A549 (cell line): ENCODE results near the gene ATP8B4.

Experiments used
- CBX8 ChIP-seq: fragments of 200-600 bp; sonication (generic); IDR thresholded peaks from 2 replicates; pipeline ENCODE4 v1.6.1; 2016
- CHD2 ChIP-seq: fragments of 150-350 bp; IDR thresholded peaks from 2 replicates; pipeline ENCODE4 v1.6.1; 2014; ENCODE audit warnings: low read length; ENCODE audit not compliant: partially characterized antibody
- JUNB ChIP-seq: fragments of >200 bp; sonication (Bioruptor Twin); formaldehyde crosslinking; IDR thresholded peaks from 2 replicates; pipeline ENCODE4 v1.6.1; 2016
- PHF8 ChIP-seq: fragments of 200-600 bp; sonication (generic); IDR thresholded peaks from 2 replicates; pipeline ENCODE4 v1.6.1; 2016; ENCODE audit warnings: low read depth, mild to moderate bottlenecking, antibody characterized with exemption, moderate library complexity, borderline replicate concordance
- POLR2AphosphoS2 ChIP-seq: conservative IDR thresholded peaks from 2 replicates; pipeline ENCODE4 v1.6.1; 2012; ENCODE audit warnings: low read length, improper control_type of control experiment, inconsistent platforms
- TF ChIP-seq, protein P1 (sequence below): fragments of >200 bp; sonication (Bioruptor Twin); formaldehyde crosslinking; IDR thresholded peaks from 3 replicates; pipeline ENCODE4 v1.5.1; 2016
- TF ChIP-seq, protein P2 (sequence below): IDR thresholded peaks from 2 replicates; pipeline ENCODE4 v1.6.1; 2012
- TF ChIP-seq, protein P3 (sequence below): fragments of 150-350 bp; IDR thresholded peaks from 2 replicates; pipeline ENCODE4 v1.6.1; 2014; ENCODE audit warnings: low read depth, mild to moderate bottlenecking, low read length
- TF ChIP-seq, protein P4 (sequence below): fragments of 450-650 bp; IDR thresholded peaks from 2 replicates; pipeline ENCODE4 v1.6.1; 2014; ENCODE audit warnings: antibody characterized with exemption

DNA sequence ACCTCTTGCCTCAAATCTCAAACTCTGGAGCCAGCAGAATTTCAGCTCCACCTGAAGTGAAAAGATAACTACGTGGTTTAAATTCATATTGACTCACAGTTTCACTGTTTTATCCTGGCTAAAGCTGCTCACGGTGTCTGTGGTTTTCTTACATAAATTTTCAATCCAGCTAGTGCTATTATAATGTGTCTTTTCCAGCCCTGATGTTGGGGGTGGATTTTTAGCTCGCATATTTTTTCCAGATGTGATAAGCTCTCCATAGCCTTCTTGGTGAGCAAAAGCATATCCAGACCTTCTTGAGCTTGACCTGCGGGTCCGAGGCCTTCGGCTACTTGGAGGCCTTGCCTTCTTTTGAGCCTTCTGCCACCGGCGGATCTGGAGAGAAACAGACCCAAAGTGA, 258.9 kb downstream of the ATP8B4 start:
- TF ChIP-seq, protein P1, sequence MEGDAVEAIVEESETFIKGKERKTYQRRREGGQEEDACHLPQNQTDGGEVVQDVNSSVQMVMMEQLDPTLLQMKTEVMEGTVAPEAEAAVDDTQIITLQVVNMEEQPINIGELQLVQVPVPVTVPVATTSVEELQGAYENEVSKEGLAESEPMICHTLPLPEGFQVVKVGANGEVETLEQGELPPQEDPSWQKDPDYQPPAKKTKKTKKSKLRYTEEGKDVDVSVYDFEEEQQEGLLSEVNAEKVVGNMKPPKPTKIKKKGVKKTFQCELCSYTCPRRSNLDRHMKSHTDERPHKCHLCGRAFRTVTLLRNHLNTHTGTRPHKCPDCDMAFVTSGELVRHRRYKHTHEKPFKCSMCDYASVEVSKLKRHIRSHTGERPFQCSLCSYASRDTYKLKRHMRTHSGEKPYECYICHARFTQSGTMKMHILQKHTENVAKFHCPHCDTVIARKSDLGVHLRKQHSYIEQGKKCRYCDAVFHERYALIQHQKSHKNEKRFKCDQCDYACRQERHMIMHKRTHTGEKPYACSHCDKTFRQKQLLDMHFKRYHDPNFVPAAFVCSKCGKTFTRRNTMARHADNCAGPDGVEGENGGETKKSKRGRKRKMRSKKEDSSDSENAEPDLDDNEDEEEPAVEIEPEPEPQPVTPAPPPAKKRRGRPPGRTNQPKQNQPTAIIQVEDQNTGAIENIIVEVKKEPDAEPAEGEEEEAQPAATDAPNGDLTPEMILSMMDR: no peak
- TF ChIP-seq PHF8 (no peak), CBX8 (no peak), JUNB (no peak), CHD2 (no peak), POLR2AphosphoS2 (no peak)
- TF ChIP-seq, protein P2, sequence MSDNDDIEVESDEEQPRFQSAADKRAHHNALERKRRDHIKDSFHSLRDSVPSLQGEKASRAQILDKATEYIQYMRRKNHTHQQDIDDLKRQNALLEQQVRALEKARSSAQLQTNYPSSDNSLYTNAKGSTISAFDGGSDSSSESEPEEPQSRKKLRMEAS: no peak
- TF ChIP-seq, protein P3, sequence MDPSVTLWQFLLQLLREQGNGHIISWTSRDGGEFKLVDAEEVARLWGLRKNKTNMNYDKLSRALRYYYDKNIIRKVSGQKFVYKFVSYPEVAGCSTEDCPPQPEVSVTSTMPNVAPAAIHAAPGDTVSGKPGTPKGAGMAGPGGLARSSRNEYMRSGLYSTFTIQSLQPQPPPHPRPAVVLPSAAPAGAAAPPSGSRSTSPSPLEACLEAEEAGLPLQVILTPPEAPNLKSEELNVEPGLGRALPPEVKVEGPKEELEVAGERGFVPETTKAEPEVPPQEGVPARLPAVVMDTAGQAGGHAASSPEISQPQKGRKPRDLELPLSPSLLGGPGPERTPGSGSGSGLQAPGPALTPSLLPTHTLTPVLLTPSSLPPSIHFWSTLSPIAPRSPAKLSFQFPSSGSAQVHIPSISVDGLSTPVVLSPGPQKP: no peak
- TF ChIP-seq, protein P4, sequence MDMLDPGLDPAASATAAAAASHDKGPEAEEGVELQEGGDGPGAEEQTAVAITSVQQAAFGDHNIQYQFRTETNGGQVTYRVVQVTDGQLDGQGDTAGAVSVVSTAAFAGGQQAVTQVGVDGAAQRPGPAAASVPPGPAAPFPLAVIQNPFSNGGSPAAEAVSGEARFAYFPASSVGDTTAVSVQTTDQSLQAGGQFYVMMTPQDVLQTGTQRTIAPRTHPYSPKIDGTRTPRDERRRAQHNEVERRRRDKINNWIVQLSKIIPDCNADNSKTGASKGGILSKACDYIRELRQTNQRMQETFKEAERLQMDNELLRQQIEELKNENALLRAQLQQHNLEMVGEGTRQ: no peak
